Measurements from ENCODE around the gene THBS4. TPM values are rescaled to one million over a fixed set of nuclear protein-coding genes. Genes with fewer than 3 reads are reported as not detected.
A peak's percentile ranks its signal among the peaks of the same experiment; 100 is the strongest.

The THBS4 gene
- total and polyA plus RNA-seq, 9 of the 15 experiments (the other 6 are each of a cell fraction or from before 2014, with no cell fraction given), result 0.07 to 0.08 TPM; not detected in 7

DNA sequence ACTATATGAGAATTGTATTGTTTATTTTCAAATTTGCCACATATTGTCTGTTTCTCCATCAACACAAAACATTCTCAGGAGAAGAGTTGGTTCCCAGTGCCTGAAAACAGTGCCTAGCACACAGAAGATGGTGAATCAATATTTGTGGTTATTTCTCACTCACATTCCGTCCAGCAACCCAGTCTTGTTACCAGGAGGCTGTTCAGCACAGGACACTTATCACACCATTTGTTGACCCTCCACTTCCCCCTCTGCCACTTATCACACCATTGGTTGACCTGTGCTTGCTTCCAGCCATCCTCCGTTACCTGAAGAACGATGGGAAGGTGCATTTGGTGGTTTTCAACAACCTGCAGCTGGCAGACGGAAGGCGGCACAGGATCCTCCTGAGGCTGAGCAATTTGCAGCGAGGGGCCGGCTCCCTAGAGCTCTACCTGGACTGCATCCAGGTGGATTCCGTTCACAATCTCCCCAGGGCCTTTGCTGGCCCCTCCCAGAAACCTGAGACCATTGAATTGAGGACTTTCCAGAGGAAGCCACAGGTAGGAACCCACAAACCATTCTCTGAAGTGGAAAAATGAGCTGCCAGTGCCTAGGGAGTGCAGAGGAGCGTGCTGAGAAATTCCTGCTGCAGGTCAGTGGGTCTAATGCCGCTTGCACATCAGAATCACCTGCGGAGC lies 20.5 kb downstream of the THBS4 start:
- Histone ChIP-seq H3K4me3 (no peak overlapping the region), H2AFZ (ENCODE audit: low read depth, low read length) (no peak overlapping the region), H3K36me3 (ENCODE audit: control insufficient read depth, insufficient read depth, low read length) (no peaks in the 10 kb centered on the region), H3K79me2 (ENCODE audit: control insufficient read depth, insufficient read depth, low read length) (no peaks in the 10 kb centered on the region), H3K4me2 (ENCODE audit: insufficient read depth, low read length) (no peak overlapping the region), H3K27ac (ENCODE audit: extremely low read depth, low read depth, low read length) (no peak overlapping the region), H3K9ac (ENCODE audit: insufficient read depth in 1 of 2, low read depth in 2 of 2, low read length in 2 of 2) (no peak overlapping the region), H3K27me3 (ENCODE audit: control insufficient read depth in 2 of 2, insufficient read depth in 2 of 2, low read length in 2 of 2) (peaks cover 36 to 46% of the 10 kb centered on the region in 2 experiments), H3K9me1 (ENCODE audit: control insufficient read depth, insufficient read depth, low read length) (no peaks in the 10 kb centered on the region), H3K4me1 (replicated peaks in 1 of 2; ENCODE audit: control insufficient read depth in 2 of 2, insufficient read depth in 2 of 2, low read length in 2 of 2) (no peaks in the 10 kb centered on the region), H3K9me3 (replicated peaks; ENCODE audit: control insufficient read depth, insufficient read depth, low read depth, low read length) (no peaks in the 10 kb centered on the region; the same call in 1 of the 2 replicates), H4K20me1 (replicated peaks; ENCODE audit: control insufficient read depth, insufficient read depth, low read length) (no peaks in the 10 kb centered on the region)
- no peak for TF ChIP-seq ETS2 (tag; IDR thresholded peaks at IDR 0.05; ENCODE audit: borderline replicate concordance, poor library complexity, severe bottlenecking)
- TF ChIP-seq EZH2 (IDR thresholded peaks at IDR 0.05; ENCODE audit: borderline replicate concordance, low read depth, low read length), result 0 out of 2 replicates have a peak, but pooled peaks have one; percentile 38
- no peak for FAIRE-seq
- ATAC-seq, result no peak
- POLR2A ChIA-PET, result interaction anchor here (0.5 to 0.7 kb wide), 3 partner anchors 177 to 1384 kb away, joined by 3 read pairs; no protein-coding TSS in a partner anchor
- no TSS peak for BruUV-seq (replicated peaks)
- intact Hi-C loops (cut with micrococcal nuclease) (no loop called here), in situ Hi-C loops (cut with MboI) (no loop called here)
- under 1% methylated on average over 11 of the region's 11 CpGs for WGBS (ENCODE audit: insufficient coverage, low coverage, missing lambda C conversion rate)
- no peak for DNase-seq (ENCODE audit: extremely low read depth in 1 of 4, low spot score in 3 of 4)
- CTCF ChIA-PET (ENCODE audit: low intra/inter-chr PET ratio), result no interaction called here

DNA sequence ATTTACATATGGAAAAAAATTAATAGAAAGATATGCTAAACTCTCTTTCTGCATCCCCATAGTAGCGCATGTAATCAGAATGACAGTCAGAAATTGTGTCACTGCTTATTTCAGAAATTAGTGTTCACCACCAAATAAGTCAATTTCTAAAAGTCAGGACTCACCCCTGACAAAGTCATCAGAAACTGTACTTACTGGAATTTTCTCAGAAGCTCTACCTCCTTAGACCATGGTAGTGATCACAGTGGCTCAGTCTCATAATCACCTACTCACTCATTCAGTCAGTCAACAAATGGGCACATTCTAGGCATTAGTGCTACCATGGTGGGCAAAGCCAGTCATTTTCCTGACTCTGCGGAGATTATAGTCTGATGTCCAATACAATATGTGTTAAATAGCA lies 22.0 kb downstream of the THBS4 start:
- POLR2A ChIA-PET, result interaction anchor here (1.1 kb wide), 1 partner anchor 20 kb away, joined by 3 read pairs; no protein-coding TSS in a partner anchor
- TF ChIP-seq ZSCAN32 (CRISPR knock-in tag; IDR thresholded peaks at IDR 0.05), result no peak
- no peak for TF ChIP-seq MBD2 (IDR thresholded peaks at IDR 0.05; ENCODE audit: borderline replicate concordance, low read depth)
- TF ChIP-seq RBM22 (IDR thresholded peaks at IDR 0.05; ENCODE audit: low read depth, low read length, poor library complexity, severe bottlenecking), result no peak
- TF ChIP-seq ZNF785 (CRISPR knock-in tag; IDR thresholded peaks at IDR 0.05), result no peak
- TF ChIP-seq GABPA (tag; conservative IDR thresholded peaks at IDR 0.05; ENCODE audit: low read depth), result no peak
- TF ChIP-seq, protein P1, sequence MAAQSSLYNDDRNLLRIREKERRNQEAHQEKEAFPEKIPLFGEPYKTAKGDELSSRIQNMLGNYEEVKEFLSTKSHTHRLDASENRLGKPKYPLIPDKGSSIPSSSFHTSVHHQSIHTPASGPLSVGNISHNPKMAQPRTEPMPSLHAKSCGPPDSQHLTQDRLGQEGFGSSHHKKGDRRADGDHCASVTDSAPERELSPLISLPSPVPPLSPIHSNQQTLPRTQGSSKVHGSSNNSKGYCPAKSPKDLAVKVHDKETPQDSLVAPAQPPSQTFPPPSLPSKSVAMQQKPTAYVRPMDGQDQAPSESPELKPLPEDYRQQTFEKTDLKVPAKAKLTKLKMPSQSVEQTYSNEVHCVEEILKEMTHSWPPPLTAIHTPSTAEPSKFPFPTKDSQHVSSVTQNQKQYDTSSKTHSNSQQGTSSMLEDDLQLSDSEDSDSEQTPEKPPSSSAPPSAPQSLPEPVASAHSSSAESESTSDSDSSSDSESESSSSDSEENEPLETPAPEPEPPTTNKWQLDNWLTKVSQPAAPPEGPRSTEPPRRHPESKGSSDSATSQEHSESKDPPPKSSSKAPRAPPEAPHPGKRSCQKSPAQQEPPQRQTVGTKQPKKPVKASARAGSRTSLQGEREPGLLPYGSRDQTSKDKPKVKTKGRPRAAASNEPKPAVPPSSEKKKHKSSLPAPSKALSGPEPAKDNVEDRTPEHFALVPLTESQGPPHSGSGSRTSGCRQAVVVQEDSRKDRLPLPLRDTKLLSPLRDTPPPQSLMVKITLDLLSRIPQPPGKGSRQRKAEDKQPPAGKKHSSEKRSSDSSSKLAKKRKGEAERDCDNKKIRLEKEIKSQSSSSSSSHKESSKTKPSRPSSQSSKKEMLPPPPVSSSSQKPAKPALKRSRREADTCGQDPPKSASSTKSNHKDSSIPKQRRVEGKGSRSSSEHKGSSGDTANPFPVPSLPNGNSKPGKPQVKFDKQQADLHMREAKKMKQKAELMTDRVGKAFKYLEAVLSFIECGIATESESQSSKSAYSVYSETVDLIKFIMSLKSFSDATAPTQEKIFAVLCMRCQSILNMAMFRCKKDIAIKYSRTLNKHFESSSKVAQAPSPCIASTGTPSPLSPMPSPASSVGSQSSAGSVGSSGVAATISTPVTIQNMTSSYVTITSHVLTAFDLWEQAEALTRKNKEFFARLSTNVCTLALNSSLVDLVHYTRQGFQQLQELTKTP (IDR thresholded peaks at IDR 0.05; ENCODE audit: low read depth in 1 of 2, partially characterized antibody in 2 of 2), result no peak
- no peak for TF ChIP-seq ZNF444 (CRISPR knock-in tag; IDR thresholded peaks at IDR 0.05)
- TF ChIP-seq SRF (CRISPR knock-in tag; IDR thresholded peaks at IDR 0.05), result no peak
- TF ChIP-seq NR1H2 (CRISPR knock-in tag; IDR thresholded peaks at IDR 0.05), result no peak
- TF ChIP-seq SMARCE1 (IDR thresholded peaks at IDR 0.05), result no peak

More for the DNA sequence above, 22.0 kb downstream of the THBS4 start:
- Histone ChIP-seq H3K9ac (ENCODE audit: insufficient read depth in 1 of 2, low read depth in 2 of 2, low read length in 2 of 2) (no peak overlapping the region), H3K4me1 (replicated peaks in 1 of 2; ENCODE audit: control insufficient read depth in 2 of 2, insufficient read depth in 2 of 2, low read length in 2 of 2) (no peaks in the 10 kb centered on the region), H3K27ac (ENCODE audit: extremely low read depth, low read depth, low read length) (no peak overlapping the region), H3K9me3 (replicated peaks; ENCODE audit: control insufficient read depth, insufficient read depth, low read depth, low read length) (no peaks in the 10 kb centered on the region; the same call in 1 of the 2 replicates), H3K9me1 (ENCODE audit: control insufficient read depth, insufficient read depth, low read length) (no peaks in the 10 kb centered on the region), H4K20me1 (replicated peaks; ENCODE audit: control insufficient read depth, insufficient read depth, low read length) (no peaks in the 10 kb centered on the region), H3K4me3 (no peak overlapping the region), H3K4me2 (ENCODE audit: insufficient read depth, low read length) (no peak overlapping the region), H3K27me3 (ENCODE audit: control insufficient read depth in 2 of 2, insufficient read depth in 2 of 2, low read length in 2 of 2) (peaks cover 37 to 46% of the 10 kb centered on the region in 2 experiments), H3K36me3 (ENCODE audit: control insufficient read depth, insufficient read depth, low read length) (no peaks in the 10 kb centered on the region), H2AFZ (ENCODE audit: low read depth, low read length) (no peak overlapping the region), H3K79me2 (ENCODE audit: control insufficient read depth, insufficient read depth, low read length) (no peaks in the 10 kb centered on the region)
- intact Hi-C loops (cut with micrococcal nuclease) (no loop called here), in situ Hi-C loops (cut with MboI) (no loop called here)
- BruUV-seq (replicated peaks), result no TSS peak
- WGBS (ENCODE audit: insufficient coverage, low coverage, missing lambda C conversion rate), result 0% methylated on average over 2 of the region's 2 CpGs
- DNase-seq (ENCODE audit: extremely low read depth in 1 of 4, low spot score in 3 of 4) (no peak), FAIRE-seq (no peak), ATAC-seq (no peak)
- CTCF ChIA-PET (ENCODE audit: low intra/inter-chr PET ratio), result no interaction called here
